ENCODE data around the gene CCDC85C. TPM values are rescaled to one million over a fixed set of nuclear protein-coding genes. Genes with fewer than 3 reads are reported as not detected.
A peak's percentile ranks its signal among the peaks of the same experiment; 100 is the strongest.

CCDC85C gene
- total RNA-seq, 1 experiment from 2014 or later, result 33.2 TPM

GRCh38 chr14:99575043-99576023, 28.7 kb downstream of the CCDC85C start:
- H4K8ac ChIP-seq (replicated peaks; ENCODE audit: insufficient read length, low read depth, low read length), result no peak overlapping the region
- no peak overlapping the region for H2BK15ac ChIP-seq (ENCODE audit: low read depth, low read length)
- no peak overlapping the region for H3K4me2 ChIP-seq (ENCODE audit: insufficient read depth, insufficient read length, low read length)
- no peak overlapping the region for H4K91ac ChIP-seq (ENCODE audit: insufficient read length, low read depth, low read length)
- no peaks in the 10 kb centered on the region for H3K23me2 ChIP-seq (ENCODE audit: insufficient read length, low read depth, low read length, poor library complexity, severe bottlenecking)
- H2BK20ac ChIP-seq (ENCODE audit: low read depth, low read length, poor library complexity, severe bottlenecking), result no peak overlapping the region
- peak overlapping the region; percentile 41 to 73 (median 57); a peak in 5 of 7 replicates for H3K27ac Mint-ChIP-seq
- no peak overlapping the region for H2BK120ac ChIP-seq (ENCODE audit: low read depth, low read length, poor library complexity, severe bottlenecking)
- no peaks in the 10 kb centered on the region for H3K27me3 ChIP-seq (ENCODE audit: insufficient read depth, low read length)
- no peaks in the 10 kb centered on the region for H3K9me3 ChIP-seq (ENCODE audit: control insufficient read depth, low read depth, low read length)
- H3K56ac ChIP-seq (ENCODE audit: insufficient read length, low read depth, low read length), result no peak overlapping the region
- no peaks in the 10 kb centered on the region for H3K79me2 ChIP-seq (ENCODE audit: insufficient read depth, low read length)
- WGBS (ENCODE audit: extremely low coverage, insufficient read length, low lambda C conversion rate), result no CpG with 5 or more reads among the region's 22 CpGs
- H4K20me1 ChIP-seq (ENCODE audit: control insufficient read depth, insufficient read depth, insufficient read length), result peaks cover 3% of the 10 kb centered on the region
- H4K5ac ChIP-seq (ENCODE audit: insufficient read length, low read depth, low read length), result no peak overlapping the region
- no peak overlapping the region for H3K14ac ChIP-seq (ENCODE audit: insufficient read depth, low read length)
- no peaks in the 10 kb centered on the region for H3K79me1 ChIP-seq (ENCODE audit: insufficient read depth, low read depth, low read length, poor library complexity, severe bottlenecking)
- no peak overlapping the region for H2AK5ac ChIP-seq (ENCODE audit: insufficient read length, low read length)
- no peak overlapping the region for H2BK12ac ChIP-seq (ENCODE audit: insufficient read length, low read depth, low read length)
- no peak overlapping the region for H2AFZ ChIP-seq (ENCODE audit: low read length)
- H3K36me3 Mint-ChIP-seq (ENCODE audit: insufficient read depth in 1 of 3, low read depth in 3 of 3), result peaks cover 0 to 1% (median 0%) of the 10 kb centered on the region in 3 experiments; a peak in 2 of 7 replicates
- no peak overlapping the region for H3K4ac ChIP-seq (ENCODE audit: low read depth, low read length)
- no peak overlapping the region for H3K9ac ChIP-seq (ENCODE audit: extremely low read depth, insufficient read length, low read length)
- H3K4me1 Mint-ChIP-seq, result peaks cover 65 to 82% of the 10 kb centered on the region in 2 experiments
- no peak overlapping the region for H3T11ph ChIP-seq (ENCODE audit: low read length)
- H3K27me3 Mint-ChIP-seq (ENCODE audit: low read depth), result peaks cover 11% of the 10 kb centered on the region
- H3K23ac ChIP-seq (ENCODE audit: insufficient read length, low read depth, low read length), result no peak overlapping the region
- peaks cover 7% of the 10 kb centered on the region; the same call in 1 of the 2 replicates for H3K4me1 ChIP-seq (ENCODE audit: insufficient read depth, low read length)
- H3K9me3 Mint-ChIP-seq, result no peaks in the 10 kb centered on the region; a peak in 1 of 5 replicates
- no peak for DNase-seq
- no peak overlapping the region for H3K4me3 Mint-ChIP-seq
- peak; percentile 40 for TF ChIP-seq CTCF (conservative IDR thresholded peaks at IDR 0.05)
- H3K27ac ChIP-seq (ENCODE audit: insufficient read length, low read depth, low read length), result no peak overlapping the region
- no peak overlapping the region for H2BK5ac ChIP-seq (ENCODE audit: insufficient read length, low read length)
- no peak overlapping the region for H3K18ac ChIP-seq (ENCODE audit: insufficient read length, low read depth, low read length)
